ENCODE measurements around the gene ARVCF.

ARVCF gene

DNA sequence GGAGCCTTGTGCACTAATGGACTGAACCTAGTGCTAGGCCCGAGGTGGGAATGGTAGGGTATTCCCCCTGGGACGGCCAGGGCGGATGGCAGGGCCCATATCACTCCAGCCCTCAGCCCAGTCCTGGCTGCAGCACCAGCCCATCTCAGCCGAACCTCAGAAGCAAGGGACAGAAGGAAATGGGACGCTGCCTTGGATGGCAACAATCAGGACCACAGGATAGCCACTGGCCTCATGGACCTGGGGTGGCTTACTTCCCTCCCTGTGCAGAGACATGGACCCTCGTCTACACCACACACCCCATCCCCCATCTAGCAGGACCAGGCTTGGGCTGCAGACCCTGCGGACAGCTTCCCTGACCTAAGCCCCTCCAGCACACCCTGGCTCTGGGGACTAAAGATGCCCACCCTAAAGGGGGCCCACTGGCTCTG lies 24.1 kb downstream of the ARVCF start:
- Histone ChIP-seq H3K27me3 (ENCODE audit: control insufficient read depth, low read length) (no peaks in the 10 kb centered on the region; the same call in 1 of the 2 replicates), H3F3A (ENCODE audit: control insufficient read depth, insufficient read depth) (no peaks in the 10 kb centered on the region), H3K4me1 (ENCODE audit: control insufficient read depth, low read length) (no peaks in the 10 kb centered on the region), H3K9me2 (replicated peaks; ENCODE audit: control insufficient read depth, low read length) (no peaks in the 10 kb centered on the region), H3K36me3 (ENCODE audit: control insufficient read depth, low read length) (no peaks in the 10 kb centered on the region), H3K79me2 (ENCODE audit: control insufficient read depth, low read length) (no peaks in the 10 kb centered on the region), H4K20me1 (ENCODE audit: control insufficient read depth, insufficient read depth, low read depth, low read length) (no peaks in the 10 kb centered on the region), H3K4me2 (ENCODE audit: low read length) (no peak overlapping the region), H3K4me3 (ENCODE audit: low read length) (no peak overlapping the region), H3K9me3 (ENCODE audit: control insufficient read depth, insufficient read depth, low read length) (no peaks in the 10 kb centered on the region), H3K27ac (ENCODE audit: low read depth, low read length) (no peak overlapping the region)
- no peak for TF ChIP-seq EZH2phosphoT487 (IDR thresholded peaks at IDR 0.05; ENCODE audit: borderline replicate concordance, low read length)
- TF ChIP-seq, protein P1, sequence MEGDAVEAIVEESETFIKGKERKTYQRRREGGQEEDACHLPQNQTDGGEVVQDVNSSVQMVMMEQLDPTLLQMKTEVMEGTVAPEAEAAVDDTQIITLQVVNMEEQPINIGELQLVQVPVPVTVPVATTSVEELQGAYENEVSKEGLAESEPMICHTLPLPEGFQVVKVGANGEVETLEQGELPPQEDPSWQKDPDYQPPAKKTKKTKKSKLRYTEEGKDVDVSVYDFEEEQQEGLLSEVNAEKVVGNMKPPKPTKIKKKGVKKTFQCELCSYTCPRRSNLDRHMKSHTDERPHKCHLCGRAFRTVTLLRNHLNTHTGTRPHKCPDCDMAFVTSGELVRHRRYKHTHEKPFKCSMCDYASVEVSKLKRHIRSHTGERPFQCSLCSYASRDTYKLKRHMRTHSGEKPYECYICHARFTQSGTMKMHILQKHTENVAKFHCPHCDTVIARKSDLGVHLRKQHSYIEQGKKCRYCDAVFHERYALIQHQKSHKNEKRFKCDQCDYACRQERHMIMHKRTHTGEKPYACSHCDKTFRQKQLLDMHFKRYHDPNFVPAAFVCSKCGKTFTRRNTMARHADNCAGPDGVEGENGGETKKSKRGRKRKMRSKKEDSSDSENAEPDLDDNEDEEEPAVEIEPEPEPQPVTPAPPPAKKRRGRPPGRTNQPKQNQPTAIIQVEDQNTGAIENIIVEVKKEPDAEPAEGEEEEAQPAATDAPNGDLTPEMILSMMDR (IDR thresholded peaks at IDR 0.05; ENCODE audit: low read depth, low read length, poor library complexity, severe bottlenecking): no peak

DNA sequence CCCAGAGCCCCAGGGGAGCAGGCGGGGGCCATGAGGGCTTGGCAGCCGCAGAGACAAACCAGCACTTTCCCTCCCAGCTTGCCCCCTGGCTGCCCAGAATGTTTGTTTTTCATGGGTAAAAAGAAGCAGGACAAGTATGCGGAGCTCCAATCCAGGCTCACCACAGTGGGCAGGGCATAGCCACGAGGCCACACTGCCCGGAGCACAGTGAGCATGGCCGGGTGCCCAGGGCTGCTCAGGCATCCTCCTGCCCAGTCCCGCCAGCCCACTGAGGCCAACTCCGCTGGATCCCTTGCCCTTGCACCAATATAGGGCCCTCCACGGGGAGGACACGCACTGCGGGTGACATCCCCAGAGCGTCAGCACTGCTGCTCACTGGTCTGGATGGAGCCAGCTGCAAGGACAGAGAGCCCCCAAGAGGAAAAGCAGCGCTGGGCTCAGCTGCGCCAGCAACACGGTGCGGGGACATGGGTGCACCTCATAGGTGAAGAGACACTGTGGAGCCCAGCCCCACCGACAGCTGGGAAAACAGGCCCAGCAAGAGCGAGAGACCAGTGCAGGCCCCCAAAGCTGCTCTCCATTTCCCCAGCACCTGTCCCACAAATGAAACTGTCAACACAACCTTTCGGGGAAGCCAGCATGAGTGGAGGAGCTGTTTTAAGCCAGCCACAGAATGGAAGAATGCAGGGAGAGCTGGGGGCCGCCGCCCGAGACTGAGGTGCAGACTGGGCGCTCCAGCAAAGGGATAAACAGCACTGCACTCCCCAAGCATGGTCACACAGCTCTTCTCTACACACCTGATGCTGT lies 24.8 kb downstream of the ARVCF start:
- H3K27ac ChIP-seq (ENCODE audit: low read depth, low read length): no peak overlapping the region
- H3K4me3 ChIP-seq (ENCODE audit: low read length): no peak overlapping the region
- no peaks in the 10 kb centered on the region for H4K20me1 ChIP-seq (ENCODE audit: control insufficient read depth, insufficient read depth, low read depth, low read length)
- H3K9me3 ChIP-seq (ENCODE audit: control insufficient read depth, insufficient read depth, low read length): no peaks in the 10 kb centered on the region
- no peaks in the 10 kb centered on the region for H3K36me3 ChIP-seq (ENCODE audit: control insufficient read depth, low read length)
- no peaks in the 10 kb centered on the region for H3K79me2 ChIP-seq (ENCODE audit: control insufficient read depth, low read length)
- no peak overlapping the region for H3K4me2 ChIP-seq (ENCODE audit: low read length)
- H3K4me1 ChIP-seq (ENCODE audit: control insufficient read depth, low read length): peaks cover under 1% of the 10 kb centered on the region
- no peaks in the 10 kb centered on the region; the same call in 1 of the 2 replicates for H3K27me3 ChIP-seq (ENCODE audit: control insufficient read depth, low read length)
- TF ChIP-seq EZH2phosphoT487 (IDR thresholded peaks at IDR 0.05; ENCODE audit: borderline replicate concordance, low read length): no peak
- TF ChIP-seq, protein P1 (IDR thresholded peaks at IDR 0.05; ENCODE audit: low read depth, low read length, poor library complexity, severe bottlenecking): no peak
- no peaks in the 10 kb centered on the region for H3K9me2 ChIP-seq (replicated peaks; ENCODE audit: control insufficient read depth, low read length)
- H3F3A ChIP-seq (ENCODE audit: control insufficient read depth, insufficient read depth): no peaks in the 10 kb centered on the region

DNA sequence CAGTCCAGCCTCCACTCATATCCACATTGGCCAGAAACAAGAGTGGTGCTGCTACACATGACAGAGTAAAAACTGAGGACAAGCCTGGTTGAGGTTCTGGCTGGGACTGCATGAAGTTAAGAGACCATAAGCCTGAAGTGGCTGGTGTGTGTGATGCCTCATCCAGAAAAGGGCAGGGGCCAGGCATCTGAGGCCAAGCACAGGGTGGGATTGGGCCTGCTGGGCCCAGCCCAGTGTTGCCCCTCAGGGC lies 25.3 kb downstream of the ARVCF start:
- no peaks in the 10 kb centered on the region for H3K9me3 ChIP-seq (ENCODE audit: control insufficient read depth, insufficient read depth, low read length)
- H3K27me3 ChIP-seq (ENCODE audit: control insufficient read depth, low read length): no peaks in the 10 kb centered on the region; the same call in 1 of the 2 replicates
- peaks cover 6% of the 10 kb centered on the region for H3K4me1 ChIP-seq (ENCODE audit: control insufficient read depth, low read length)
- no peak overlapping the region for H3K27ac ChIP-seq (ENCODE audit: low read depth, low read length)
- TF ChIP-seq, protein P1 (IDR thresholded peaks at IDR 0.05; ENCODE audit: low read depth, low read length, poor library complexity, severe bottlenecking): no peak
- no peak overlapping the region for H3K4me2 ChIP-seq (ENCODE audit: low read length)
- H3K36me3 ChIP-seq (ENCODE audit: control insufficient read depth, low read length): no peaks in the 10 kb centered on the region
- no peaks in the 10 kb centered on the region for H3K9me2 ChIP-seq (replicated peaks; ENCODE audit: control insufficient read depth, low read length)
- no peaks in the 10 kb centered on the region for H3F3A ChIP-seq (ENCODE audit: control insufficient read depth, insufficient read depth)
- H3K79me2 ChIP-seq (ENCODE audit: control insufficient read depth, low read length): no peaks in the 10 kb centered on the region
- no peak overlapping the region for H3K4me3 ChIP-seq (ENCODE audit: low read length)
- H4K20me1 ChIP-seq (ENCODE audit: control insufficient read depth, insufficient read depth, low read depth, low read length): no peaks in the 10 kb centered on the region
